ENCODE data around the gene INA. TPM values are rescaled to one million over a fixed set of nuclear protein-coding genes. Genes with fewer than 3 reads are reported as not detected.

INA gene
- total RNA-seq, 1 experiment from 2014 or later: not detected

DNA sequence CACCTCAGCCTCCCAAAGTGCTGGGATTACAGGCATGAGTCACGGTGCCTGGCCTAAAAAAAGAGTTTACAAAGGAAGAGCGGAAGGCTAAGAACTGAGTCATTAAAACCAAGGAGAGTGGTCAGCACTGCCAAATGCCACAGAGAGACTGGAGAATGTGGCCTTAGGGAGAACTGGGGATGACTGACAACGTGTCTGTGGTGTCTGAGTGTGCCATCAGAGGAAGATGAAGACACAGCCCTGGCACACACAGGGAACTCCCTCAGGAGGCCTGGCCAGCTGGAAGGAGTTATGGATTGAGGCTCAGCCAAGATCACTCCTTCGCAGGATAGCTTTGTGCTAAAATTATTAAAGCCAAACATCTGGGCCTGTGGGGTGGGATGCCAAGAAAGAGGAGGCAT, 3.9 kb upstream of the INA start:
- Histone ChIP-seq H4K20me1 (ENCODE audit: insufficient read depth) (no peaks in the 10 kb centered on the region), H3K9me3 (ENCODE audit: control insufficient read depth in 1 of 2, insufficient read depth in 1 of 2, low read depth in 1 of 2, low read length in 2 of 2) (no peaks in the 10 kb centered on the region), H2AFZ (ENCODE audit: low read depth, low read length, poor library complexity, severe bottlenecking) (no peak overlapping the region), H3K4me1 (ENCODE audit: control insufficient read depth in 1 of 2, insufficient read depth in 2 of 2, low read length in 2 of 2) (peaks cover 12 to 23% of the 10 kb centered on the region in 2 experiments), H3K79me2 (ENCODE audit: insufficient read depth, low read length) (no peaks in the 10 kb centered on the region), H3K36me3 (ENCODE audit: control insufficient read depth in 1 of 2, insufficient read depth in 2 of 2, low read length in 2 of 2) (no peaks in the 10 kb centered on the region), H3K9ac (ENCODE audit: low read length) (no peak overlapping the region), H3K4me3 (replicated peaks in 1 of 2; ENCODE audit: low read depth in 1 of 2, low read length in 2 of 2) (no peak overlapping the region), H3K27me3 (ENCODE audit: insufficient read depth, low read length) (peaks cover 5% of the 10 kb centered on the region; the same call in 1 of the 2 replicates), H3K4me2 (ENCODE audit: low read length) (peak overlapping the region; percentile 51), H3K9me2 (ENCODE audit: insufficient read depth) (no peaks in the 10 kb centered on the region), H3K27ac (ENCODE audit: low read depth, low read length) (peak overlapping the region; percentile 42; the same call in 1 of the 2 replicates)
- ATAC-seq (peak; percentile 99), DNase-seq (ENCODE audit: low read depth, low spot score) (peak; percentile 95)
- ChIA-PET RAD21 (ENCODE audit: low non-redundant PET in 1 of 2, low total read pairs in 2 of 2, uncharacterized antibody in 2 of 2, unreplicated experiment in 2 of 2) (no interaction called here), POLR2A (no interaction called here), CTCF (no interaction called here)
- intact Hi-C loops (cut with micrococcal nuclease): no loop called here
- BruUV-seq (replicated peaks): no TSS peak
- TF ChIP-seq CBX3 (IDR thresholded peaks at IDR 0.05; ENCODE audit: low read depth) (peak; percentile 94), SIN3A (IDR thresholded peaks at IDR 0.05; ENCODE audit: low read depth) (peak; percentile 97), CEBPB (IDR thresholded peaks at IDR 0.05; ENCODE audit: low read depth) (peak; percentile 76), SP1 (IDR thresholded peaks at IDR 0.05; ENCODE audit: low read depth) (peak; percentile 92), SRF (IDR thresholded peaks at IDR 0.05; ENCODE audit: low read depth) (peak; percentile 81), YY1 (IDR thresholded peaks at IDR 0.05; ENCODE audit: extremely low read depth, insufficient replicate concordance, low read depth, low read length) (peak; percentile 49), FOSL1 (IDR thresholded peaks at IDR 0.05; ENCODE audit: low read depth) (peak; percentile 98), EZH2phosphoT487 (IDR thresholded peaks at IDR 0.05; ENCODE audit: borderline replicate concordance) (no peak), JUND (IDR thresholded peaks at IDR 0.05) (peak; percentile 99), RAD21 (IDR thresholded peaks at IDR 0.05; ENCODE audit: low read depth) (peak; percentile 33; the same call in 1 of the 2 replicates), POLR2A (IDR thresholded peaks at IDR 0.05; ENCODE audit: borderline replicate concordance, extremely low read depth, insufficient read depth, insufficient read length) (no peak), POLR2AphosphoS5 (IDR thresholded peaks at IDR 0.05; ENCODE audit: low read depth, low read length) (peak; percentile 73), ZNF274 (IDR thresholded peaks at IDR 0.05; ENCODE audit: low read depth, low read length) (no peak), TCF7L2 (IDR thresholded peaks at IDR 0.05; ENCODE audit: borderline replicate concordance, extremely low read depth, insufficient read depth, insufficient read length) (peak; percentile 81), EGR1 (IDR thresholded peaks at IDR 0.05; ENCODE audit: low read depth) (no peak), ZFX (IDR thresholded peaks at IDR 0.05) (no peak), ELF1 (IDR thresholded peaks at IDR 0.05; ENCODE audit: borderline replicate concordance, low read depth) (no peak), EZH2 (IDR thresholded peaks at IDR 0.05) (no peak)
- TF ChIP-seq, protein P1, sequence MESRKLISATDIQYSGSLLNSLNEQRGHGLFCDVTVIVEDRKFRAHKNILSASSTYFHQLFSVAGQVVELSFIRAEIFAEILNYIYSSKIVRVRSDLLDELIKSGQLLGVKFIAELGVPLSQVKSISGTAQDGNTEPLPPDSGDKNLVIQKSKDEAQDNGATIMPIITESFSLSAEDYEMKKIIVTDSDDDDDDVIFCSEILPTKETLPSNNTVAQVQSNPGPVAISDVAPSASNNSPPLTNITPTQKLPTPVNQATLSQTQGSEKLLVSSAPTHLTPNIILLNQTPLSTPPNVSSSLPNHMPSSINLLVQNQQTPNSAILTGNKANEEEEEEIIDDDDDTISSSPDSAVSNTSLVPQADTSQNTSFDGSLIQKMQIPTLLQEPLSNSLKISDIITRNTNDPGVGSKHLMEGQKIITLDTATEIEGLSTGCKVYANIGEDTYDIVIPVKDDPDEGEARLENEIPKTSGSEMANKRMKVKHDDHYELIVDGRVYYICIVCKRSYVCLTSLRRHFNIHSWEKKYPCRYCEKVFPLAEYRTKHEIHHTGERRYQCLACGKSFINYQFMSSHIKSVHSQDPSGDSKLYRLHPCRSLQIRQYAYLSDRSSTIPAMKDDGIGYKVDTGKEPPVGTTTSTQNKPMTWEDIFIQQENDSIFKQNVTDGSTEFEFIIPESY (IDR thresholded peaks at IDR 0.05; ENCODE audit: extremely low read depth, insufficient replicate concordance, low read length): no peak
- TF ChIP-seq, protein P2, sequence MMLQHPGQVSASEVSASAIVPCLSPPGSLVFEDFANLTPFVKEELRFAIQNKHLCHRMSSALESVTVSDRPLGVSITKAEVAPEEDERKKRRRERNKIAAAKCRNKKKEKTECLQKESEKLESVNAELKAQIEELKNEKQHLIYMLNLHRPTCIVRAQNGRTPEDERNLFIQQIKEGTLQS (IDR thresholded peaks at IDR 0.05): no peak; the same call in 1 of the 2 replicates
- TF ChIP-seq, protein P3, sequence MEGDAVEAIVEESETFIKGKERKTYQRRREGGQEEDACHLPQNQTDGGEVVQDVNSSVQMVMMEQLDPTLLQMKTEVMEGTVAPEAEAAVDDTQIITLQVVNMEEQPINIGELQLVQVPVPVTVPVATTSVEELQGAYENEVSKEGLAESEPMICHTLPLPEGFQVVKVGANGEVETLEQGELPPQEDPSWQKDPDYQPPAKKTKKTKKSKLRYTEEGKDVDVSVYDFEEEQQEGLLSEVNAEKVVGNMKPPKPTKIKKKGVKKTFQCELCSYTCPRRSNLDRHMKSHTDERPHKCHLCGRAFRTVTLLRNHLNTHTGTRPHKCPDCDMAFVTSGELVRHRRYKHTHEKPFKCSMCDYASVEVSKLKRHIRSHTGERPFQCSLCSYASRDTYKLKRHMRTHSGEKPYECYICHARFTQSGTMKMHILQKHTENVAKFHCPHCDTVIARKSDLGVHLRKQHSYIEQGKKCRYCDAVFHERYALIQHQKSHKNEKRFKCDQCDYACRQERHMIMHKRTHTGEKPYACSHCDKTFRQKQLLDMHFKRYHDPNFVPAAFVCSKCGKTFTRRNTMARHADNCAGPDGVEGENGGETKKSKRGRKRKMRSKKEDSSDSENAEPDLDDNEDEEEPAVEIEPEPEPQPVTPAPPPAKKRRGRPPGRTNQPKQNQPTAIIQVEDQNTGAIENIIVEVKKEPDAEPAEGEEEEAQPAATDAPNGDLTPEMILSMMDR (IDR thresholded peaks at IDR 0.05 in 2 of 3, conservative IDR thresholded peaks at IDR 0.05 in 1 of 3; ENCODE audit: borderline replicate concordance in 1 of 3, insufficient read depth in 1 of 3, low read depth in 2 of 3, low read length in 2 of 3): no peak
- TF ChIP-seq, protein P4, sequence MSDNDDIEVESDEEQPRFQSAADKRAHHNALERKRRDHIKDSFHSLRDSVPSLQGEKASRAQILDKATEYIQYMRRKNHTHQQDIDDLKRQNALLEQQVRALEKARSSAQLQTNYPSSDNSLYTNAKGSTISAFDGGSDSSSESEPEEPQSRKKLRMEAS (IDR thresholded peaks at IDR 0.05): peak; percentile 91

Data from HCT116 (cell line).